AG09319 (cell line): ENCODE measurements around the gene KIAA0930.
A peak's percentile ranks its signal among the peaks of the same experiment; 100 is the strongest.

Experiments used
- DNase-seq: peaks from one replicate; pipeline ENCODE4 v3.0.0-alpha.2; 2010; ENCODE audit warnings: low read depth; ENCODE audit errors: extremely low read depth
- TF ChIP-seq, protein P1 (sequence below): IDR thresholded peaks from 2 replicates; pipeline ENCODE4 v1.5.1; 2011; ENCODE audit warnings: low read depth, mild to moderate bottlenecking, inconsistent platforms, low read length, moderate library complexity

KIAA0930 gene

DNA sequence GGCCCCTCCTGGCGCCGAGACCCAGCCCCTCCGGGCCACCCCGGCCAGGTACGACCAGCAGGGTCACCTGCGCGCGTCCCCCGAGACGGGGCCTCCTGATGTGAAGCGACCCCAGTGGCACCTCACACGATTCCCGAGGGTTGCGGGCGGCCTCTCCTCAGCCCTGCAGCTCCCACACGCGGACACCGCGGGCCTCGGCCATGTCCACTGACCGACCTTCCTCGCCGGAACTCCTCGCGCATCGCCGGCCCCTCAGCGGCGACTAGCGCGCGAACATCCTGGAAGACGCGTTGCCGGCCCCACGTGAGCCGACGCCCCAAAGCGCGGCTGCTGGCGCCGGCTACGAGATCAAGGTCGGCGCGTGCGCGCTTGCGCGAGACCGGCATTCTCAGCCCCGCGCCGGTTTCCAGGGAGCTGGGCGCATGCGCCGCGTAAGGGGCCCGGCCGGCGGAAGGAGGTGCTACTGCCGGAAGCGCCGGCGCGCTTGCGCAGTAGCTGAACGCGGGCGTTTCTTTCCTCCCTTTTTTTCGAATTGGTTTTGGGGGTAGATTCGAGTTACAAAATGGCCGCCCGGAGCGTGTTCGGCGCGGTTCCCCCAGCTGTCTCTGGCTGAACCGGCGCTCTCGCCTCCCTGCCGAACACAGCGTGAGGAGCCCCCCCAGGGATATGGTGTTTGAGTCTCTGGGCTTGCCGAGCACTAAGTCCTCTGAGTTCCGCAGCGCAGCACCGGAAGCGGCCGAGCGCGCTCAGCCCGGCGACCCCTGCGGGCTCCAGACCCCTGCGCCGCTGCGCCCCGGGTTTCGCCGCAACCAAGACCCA is 77.0 kb downstream of the KIAA0930 start, which contains the start of gene NUP50:
NUP50 (plus strand) TSS at position 475 of the 819 bp plus-strand sequence. CDS start 4,253 bp downstream, outside the sequence.
- peak; percentile 93 for DNase-seq
- TF ChIP-seq, protein P1, sequence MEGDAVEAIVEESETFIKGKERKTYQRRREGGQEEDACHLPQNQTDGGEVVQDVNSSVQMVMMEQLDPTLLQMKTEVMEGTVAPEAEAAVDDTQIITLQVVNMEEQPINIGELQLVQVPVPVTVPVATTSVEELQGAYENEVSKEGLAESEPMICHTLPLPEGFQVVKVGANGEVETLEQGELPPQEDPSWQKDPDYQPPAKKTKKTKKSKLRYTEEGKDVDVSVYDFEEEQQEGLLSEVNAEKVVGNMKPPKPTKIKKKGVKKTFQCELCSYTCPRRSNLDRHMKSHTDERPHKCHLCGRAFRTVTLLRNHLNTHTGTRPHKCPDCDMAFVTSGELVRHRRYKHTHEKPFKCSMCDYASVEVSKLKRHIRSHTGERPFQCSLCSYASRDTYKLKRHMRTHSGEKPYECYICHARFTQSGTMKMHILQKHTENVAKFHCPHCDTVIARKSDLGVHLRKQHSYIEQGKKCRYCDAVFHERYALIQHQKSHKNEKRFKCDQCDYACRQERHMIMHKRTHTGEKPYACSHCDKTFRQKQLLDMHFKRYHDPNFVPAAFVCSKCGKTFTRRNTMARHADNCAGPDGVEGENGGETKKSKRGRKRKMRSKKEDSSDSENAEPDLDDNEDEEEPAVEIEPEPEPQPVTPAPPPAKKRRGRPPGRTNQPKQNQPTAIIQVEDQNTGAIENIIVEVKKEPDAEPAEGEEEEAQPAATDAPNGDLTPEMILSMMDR: no peak; the same call in 1 of the 2 replicates

DNA sequence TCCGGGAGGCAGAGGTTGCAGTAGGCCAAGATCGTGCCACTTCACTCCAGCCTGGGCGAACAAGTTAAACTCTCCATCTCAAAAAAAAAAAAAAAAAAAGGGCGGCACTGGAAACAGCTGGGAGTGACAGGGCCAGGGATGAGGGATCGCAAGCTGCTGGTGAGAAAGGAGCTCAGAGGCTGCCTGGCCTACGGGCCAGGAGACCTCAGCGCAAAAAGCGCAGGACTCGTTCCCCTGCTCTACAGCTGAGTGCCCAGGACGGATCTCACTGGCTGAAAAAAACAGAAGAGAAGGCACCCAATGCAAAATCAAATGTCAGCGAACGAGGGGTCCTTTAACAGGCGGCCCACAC is 77.6 kb downstream of the KIAA0930 start:
- TF ChIP-seq, protein P1: no peak
- DNase-seq: no peak

DNA sequence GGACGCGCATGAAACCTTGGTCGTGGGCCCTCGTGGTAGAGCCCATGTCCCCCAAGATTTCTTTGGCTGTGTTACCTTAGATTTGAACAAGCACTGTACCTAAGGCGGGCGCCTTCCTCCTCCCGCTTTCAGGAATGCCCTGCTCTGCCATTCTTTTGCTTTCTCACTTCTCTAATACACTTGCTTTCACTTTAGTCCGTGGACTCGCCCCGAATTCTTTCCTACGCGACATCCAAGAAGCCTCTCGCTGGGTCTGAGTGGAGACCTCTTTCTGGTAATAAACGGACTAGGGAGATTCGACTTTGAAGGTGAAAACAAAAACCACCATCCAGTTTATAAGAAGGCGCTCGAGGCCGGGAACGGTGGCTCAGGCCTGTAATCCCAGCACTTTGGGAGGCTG is 78.2 kb downstream of the KIAA0930 start:
- TF ChIP-seq, protein P1: no peak
- no peak for DNase-seq

DNA sequence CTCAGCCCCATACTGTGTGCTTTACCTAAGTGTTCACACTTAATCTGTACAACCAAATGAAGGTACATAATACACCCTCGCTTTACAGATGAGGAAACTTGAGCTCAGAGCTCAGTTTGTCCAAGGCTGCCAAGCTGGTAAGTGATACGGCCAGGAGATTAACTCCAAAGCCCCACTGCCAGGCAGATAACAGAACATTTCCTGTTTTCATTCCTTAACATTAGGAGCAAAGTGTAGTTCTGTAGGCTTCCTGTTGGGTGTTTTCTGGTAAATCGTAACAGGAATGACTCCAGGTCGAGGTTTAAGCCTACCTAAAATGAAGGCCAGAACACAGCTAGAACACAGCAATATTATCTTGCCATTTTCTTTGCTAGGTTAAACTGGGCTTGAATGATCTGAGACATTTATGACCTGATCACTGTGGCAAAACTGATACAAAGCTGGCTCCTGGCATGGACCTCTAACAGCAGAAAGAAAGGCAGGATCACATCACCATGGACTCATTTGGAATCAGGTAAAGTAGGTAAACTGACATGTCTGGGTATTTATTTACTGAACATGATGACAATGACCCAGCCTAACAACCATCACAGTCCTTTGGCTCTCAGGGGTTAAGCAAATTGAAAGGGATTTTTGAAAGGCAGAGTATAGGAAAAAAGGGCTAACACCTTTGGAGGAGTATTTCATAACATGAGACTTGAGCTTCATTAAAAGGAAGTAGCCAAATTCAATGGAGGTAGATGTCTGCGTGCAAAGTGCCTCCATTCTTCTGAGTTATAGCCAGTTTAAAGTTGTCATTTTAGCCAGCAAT is 80.8 kb downstream of the KIAA0930 start:
- TF ChIP-seq, protein P1: no peak
- no peak for DNase-seq

DNA sequence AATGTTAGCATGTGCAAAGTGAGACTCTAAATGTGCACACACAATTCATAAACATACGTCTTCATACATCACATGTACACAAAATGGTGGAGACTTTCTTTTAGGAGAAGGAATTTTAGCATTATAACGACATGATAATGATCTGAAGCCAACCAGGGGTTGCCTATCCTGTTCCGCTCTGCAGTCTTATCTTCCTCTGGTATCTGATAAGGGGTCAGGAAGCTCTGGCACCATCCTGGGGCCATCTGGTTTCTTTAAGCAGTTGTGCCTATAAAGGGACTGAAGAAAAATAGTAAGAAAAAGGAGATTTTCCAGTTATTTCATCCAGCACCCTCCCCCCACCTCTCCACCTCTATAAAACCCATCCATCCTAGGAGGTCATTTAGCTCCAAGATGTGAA is 82.8 kb downstream of the KIAA0930 start:
- no peak for DNase-seq
- TF ChIP-seq, protein P1: no peak

DNA sequence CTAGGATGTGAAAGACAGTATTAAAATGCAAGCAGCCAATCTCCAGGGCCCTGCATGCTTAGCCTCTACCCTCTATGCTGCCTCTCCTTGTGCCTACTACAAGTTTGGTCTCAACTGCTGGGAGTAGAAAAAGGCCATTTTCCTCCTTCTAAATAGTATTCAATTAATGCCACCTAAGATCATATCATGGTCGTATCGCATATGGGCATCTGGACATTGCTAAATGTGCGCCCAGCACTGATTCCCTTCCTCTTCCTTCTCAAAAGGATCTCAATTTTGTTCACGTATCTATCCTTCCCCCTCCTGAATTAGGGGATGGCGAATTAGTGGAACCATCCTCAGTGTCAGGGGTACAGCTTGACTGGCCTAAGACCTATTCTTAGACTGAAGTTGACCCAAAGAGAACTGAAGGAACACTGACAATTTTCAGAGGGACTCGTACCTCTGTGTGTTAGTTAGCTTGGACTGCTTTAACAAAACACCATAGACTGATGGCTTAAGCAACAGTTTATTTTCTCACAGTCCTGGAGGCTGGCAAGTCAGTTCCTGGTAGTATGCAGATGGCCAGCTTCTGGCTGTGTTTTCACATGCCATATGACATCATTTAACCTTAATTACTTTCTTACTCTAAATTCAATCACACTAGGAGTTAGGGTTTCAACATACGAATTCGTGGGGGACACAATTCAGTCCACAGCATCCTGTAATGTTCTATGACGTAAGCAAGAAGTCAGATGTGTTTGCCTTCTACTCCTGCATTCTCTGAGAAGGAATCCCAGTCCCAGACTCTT is 85.4 kb downstream of the KIAA0930 start:
- TF ChIP-seq, protein P1: no peak
- DNase-seq: peak; percentile 60
